ENCODE data around the gene TMEM106B.
A peak's percentile ranks its signal among the peaks of the same experiment; 100 is the strongest.
"Not testable (repeated sequence)": the region's sequence is repeated elsewhere in the genome, so short reads cannot be mapped to it uniquely, and the experiment has no call there.

The TMEM106B gene

DNA sequence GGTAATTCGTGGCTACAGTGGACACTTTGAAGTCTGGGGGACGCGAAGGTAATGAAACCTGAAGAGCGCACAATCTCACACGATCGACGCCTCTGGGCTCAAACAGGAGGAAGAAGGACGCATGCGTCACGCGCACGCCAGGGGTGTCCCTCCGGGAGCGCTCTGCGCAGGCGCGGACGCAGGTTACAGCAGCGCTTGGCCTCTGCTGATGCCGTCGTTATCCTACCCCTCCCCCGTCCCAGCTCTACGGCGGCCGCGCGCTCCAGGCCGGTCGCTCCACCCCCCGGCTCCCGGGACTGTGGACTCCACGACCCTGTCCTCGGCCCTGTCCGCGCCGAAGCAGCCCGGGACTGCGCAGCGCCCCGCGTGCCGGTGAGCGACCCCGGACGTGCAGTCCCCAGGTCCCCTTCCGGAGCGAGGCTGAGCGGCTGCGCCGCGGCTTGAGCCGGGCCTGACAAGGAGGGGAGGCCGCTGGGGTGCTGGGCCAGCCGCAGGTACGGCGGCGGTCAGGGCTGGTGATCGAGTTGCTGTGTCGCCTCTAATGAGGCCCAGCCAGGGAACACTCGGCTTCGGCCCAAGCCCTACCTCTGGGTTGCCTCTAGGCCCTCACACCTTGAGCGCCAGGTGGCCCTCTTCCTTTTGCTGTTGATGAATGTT lies at the start of gene TMEM106B:
Gene TMEM106B (plus strand): TSS at position 241 of the 657 bp plus-strand sequence. CDS start 3,517 bp downstream, outside the sequence.
- peak; percentile 96 for DNase-seq

DNA sequence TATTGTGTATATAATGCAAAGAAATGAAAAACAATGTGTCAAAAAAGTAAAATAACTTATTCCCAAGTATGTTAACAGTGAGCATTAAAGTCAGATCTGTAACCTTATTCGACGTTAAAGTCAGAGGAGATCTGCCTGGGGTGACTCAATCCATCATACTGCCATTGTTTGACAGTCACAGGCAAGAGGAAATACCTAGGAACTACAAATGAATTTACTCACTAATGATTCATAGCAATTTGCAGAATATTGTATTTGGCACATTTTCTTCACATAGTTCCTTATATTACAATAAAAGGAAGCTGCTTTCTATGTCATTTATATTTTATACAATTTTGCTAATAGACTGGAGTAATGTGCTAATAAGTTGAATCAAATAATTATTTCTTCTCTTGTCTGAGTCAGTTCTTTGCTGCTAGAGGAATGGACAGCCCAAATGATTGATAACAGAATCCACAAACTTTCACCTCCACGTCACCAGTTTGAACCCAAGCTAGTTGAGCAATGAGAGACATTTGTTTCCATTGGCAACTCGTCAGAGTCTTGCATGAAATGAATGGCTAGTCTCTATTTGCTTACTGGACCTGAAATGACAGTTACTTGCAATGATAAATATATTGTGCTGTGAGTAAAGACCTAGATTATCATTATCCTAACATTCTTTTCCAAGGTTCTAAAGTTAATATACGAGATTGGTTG lies 48.5 kb upstream of the TMEM106B start:
- DNase-seq = no peak

DNA sequence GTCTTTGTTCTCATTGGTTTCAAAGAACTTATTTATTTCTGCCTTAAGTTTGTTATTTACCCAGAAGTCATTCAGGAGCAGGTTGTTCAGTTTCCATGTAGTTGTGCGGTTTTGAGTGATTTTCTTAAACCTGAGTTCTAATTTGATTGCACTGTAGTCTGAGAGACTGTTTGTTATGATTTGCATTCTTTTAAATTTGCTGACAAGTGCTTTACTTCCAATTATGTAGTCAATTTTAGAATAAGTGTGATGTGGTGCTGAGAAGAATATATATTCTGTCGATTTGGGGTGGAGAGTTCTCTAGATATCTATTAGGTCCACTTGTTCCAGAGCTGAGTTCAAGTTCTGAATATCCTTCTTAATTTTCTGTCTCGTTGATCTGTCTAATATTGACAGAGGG lies 43.0 kb upstream of the TMEM106B start:
- DNase-seq = not testable (repeated sequence)

DNA sequence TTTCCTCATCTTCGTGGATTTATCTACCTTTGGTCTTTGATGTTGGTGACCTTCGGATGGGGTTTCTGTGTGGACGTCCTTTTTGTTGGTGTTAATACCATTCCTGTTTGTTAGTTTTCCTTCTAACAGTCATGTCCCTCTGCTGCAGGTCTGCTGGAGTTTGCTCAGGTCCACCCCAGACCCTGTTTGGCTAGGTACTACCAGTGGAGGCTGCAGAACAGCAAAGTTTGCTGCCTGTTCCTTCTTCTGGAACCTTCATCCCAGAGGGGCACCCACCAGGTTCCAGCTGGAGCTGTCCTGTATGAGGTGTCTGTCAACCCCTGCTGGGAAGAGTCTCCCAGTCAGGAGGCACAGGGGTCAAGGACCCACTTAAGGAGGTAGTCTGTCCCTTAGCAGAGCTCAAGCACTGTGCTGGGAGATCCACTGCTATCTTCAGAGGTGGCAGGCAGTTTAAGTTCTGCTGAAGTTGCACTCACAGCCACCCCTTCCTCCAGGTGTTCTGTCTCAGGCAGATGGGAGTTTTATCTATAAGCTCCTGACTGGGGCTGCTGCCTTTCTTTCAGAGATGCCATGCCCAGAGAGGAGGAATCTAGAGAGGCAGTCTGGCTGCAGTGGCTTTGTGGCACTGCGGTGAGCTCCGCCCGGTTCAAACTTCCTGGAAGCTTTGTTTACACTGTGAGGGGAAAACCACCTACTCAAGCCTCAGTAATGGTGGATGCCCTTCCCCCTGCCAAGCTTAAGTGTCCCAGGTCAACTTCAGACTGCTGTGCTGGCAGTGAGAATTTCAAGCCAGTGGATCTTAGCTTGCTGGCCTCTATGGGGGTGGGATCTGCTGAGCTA lies 40.9 kb upstream of the TMEM106B start:
- not testable (repeated sequence) for DNase-seq

DNA sequence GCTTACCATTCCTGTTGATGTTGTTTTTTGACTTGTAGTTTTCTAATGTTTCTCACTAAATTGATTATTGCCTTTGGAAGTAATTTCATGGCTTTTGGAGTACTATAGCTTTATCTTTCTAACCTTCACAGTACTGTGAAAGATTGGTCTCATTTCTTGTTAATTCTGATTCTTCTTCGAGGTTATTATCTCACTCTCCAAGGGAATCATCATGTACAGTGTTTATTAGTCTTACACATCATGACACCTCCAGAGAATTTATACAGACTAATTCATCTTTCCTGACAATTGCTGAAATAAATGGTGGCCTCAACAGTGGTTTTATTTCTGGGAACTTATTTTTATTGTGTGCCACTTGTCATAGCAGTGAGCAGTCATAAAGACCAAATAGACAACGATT lies 37.4 kb upstream of the TMEM106B start:
- DNase-seq = no peak

DNA sequence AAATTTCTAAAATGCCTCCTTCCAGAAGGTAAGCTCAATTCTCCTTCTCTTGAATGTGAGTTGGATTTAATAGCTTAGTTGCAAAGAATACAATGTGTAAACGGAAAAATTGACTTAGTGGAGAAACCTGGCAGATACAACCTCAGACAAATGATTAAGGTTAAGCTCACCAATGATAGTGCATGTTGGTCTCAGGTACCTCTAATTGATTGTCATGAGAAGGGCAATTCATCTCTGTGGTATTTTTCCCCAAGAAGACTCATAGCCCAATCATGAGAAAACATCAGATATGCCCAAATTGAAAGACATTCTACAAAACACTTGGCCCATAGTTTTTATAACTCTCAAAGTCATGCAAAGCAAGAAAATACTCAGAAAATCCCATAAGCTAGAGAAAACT lies 36.2 kb upstream of the TMEM106B start:
- DNase-seq = no peak

DNA sequence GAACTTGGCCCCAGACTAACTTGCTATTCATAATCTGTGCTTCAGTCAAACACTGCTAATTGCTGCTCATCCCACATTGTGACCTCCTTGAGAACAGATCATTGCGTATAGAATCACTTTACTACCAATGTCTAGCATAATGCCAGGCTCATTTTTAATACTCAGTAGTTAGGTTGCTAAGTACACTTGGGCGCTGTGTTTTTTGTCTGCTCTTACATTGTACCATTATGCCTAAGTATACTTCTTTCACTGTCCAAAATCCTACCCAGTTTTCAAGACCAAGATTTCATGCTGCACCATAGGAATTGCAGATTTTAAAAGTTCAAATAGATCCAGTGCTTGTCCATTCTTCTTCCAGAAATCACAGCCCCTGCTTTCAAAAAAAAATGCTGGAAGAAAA lies 32.8 kb upstream of the TMEM106B start:
- peak; percentile 17 for DNase-seq

DNA sequence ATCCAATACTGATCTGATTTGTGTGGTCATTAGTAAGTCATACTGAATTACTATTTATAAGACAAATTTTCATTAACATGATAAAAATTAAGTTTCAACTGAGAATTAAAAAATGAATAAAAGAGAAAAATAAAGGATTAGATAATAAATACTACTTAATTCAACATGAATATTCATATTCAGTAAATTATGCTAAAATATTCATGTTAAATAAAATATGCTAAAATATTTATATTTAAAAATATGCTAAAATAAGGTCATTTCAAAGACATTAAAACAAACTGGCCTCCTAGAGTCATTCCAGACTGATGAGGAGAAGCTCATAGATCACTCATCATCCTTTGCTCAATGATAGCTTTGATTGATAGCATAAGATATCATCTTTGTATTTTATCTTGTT lies 16.7 kb upstream of the TMEM106B start:
- no peak for DNase-seq

DNA sequence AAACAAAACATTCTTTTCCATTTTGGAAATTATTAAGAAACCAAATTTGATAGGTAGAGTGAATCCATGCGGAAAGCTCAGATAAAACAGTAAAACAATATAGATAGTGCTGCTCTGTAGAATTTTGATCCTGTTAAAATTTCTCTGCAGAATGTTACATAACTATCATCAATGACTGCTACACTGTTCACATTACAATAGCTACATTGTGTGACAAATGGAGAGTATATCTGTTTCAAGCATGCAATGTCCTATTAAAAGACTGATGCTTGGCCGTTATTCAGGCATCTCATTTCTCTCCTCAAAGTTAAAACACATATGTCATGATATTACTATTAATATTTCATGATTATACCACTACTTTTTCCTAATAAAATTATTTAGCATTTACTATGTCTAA lies 14.7 kb upstream of the TMEM106B start:
- no peak for DNase-seq

DNA sequence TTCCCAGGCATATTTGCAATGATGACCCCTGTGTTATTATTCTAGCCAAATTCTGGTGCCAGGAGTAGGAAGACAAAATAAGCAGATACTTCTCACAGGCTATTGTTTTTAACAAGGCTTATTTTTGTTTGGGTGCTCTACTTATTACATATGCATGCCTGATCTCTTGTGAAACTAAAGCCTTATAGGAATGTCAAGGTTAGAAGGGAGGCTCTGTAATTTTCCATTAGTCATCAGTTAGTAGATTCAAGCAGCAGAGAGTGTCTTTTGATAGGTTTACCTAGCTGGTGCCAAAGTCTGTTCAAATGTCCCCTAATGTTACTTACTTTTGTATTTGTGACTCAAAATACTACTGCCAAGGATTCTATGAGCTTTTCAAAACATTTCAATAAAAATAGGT lies 11.7 kb upstream of the TMEM106B start:
- no peak for DNase-seq

DNA sequence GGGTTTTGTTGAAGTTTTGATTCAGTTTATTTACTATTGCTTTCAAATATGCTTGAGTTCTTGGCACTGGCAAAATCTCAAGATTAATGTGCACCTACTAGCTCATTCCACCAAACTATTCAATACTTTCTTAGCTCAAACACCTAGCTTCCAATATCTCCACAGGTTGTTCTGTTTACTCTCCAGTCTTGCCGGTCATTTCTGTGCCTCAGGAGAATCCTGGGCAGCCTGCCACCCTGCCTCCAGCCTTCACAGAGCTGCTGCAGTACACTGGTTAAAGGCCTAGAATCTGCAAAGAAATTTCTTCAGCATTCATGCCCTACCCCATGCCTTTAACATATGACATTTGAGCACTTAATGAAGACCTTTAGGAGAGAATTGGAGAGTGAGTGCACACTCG lies 4.0 kb upstream of the TMEM106B start:
- no peak for DNase-seq

DNA sequence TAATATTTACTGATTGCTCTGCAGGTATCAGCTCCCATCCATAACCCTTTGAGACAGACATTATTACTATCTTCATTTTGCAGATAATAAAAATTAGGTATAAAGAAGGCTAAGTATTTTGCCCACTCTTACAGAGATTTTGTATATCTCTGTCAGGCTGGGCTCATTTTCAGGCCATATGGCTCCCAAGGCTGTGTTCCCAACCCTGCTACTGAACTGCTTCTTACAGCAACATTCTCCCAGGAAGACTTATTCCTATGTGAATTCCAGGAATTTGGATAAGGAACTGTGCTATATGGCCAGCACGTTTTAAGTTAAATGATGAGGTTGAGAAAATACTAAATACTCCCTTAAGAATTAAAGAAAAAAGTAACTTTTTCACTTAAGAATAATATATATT lies 1.9 kb upstream of the TMEM106B start:
- no peak for DNase-seq

DNA sequence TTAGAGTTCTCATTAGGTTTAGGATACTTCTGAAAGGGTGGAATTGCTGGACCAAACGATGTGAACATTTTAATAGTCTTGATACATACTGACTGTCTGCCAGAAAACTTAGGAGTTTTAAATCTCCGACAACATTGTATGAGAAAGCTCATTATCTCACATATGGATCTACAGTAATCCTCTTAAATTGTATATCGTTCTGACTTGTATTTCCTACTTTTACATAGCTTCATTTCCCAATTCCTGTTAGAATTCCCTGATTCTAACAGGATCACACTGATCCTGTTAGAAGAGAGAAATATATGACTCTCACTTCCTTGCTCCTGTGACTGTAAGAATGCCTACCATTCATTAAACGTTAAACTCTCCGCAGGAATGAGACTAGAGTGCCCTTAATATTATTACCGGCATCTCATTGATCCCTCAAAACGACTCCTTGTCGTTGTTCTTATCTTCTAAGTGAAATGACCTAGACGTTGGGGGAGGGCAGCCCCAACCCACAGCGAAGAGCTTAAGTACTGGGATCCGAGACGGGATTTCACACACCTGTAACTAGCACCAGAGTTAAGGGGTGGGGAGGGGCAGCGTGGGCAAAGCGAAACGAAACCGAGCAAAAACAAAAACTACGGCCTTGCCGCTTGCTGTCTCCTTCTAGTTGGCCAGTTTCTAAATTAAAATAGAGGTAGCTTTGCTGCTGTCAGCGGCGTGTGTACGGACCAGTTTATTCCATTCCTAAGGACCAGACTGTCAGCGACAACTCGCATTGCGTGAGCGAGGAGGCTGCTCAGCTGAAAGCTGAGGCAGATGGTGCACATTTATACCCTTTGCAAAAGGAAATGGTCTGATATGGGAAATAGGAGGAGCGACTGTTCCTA lies 678 bp upstream of the TMEM106B start:
- DNase-seq = peak; percentile 22

DNA sequence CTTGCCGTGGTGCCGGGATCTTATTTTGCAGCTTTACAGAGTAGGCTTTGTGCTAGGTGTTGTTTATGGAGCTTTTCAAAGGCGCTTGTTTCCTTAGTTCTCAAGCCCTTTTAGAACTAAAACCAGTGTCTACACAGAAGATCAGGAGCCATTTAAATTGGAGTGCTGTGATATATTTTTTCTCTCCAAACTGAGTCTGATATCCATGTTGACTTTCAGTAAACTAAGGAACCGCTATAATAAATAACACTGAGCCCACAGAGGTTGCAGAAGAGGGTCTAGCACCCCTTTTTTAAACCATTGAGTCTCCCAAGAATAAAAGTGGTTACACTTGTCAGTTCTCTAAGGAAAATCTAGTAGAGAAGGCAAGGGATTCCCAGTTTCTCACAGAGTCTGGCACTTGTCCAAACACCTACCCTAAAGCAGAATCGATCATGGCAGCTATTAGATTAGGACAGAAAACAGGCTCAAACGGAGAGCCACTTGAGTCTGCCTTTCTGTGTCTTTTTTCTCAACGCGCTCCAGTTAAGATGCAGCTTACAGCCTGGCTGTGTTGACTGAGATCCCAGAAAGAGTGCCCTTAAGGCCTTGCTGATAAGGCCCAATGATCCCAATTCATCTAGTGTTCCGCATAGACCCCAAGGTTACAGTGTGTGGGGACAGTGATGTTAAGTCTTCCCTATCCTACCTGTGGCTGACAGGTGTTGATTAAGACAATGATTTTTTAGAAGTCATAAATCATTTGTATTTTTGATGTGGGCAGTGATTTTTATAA lies 804 bp downstream of the TMEM106B start:
- peak; percentile 4 for DNase-seq

DNA sequence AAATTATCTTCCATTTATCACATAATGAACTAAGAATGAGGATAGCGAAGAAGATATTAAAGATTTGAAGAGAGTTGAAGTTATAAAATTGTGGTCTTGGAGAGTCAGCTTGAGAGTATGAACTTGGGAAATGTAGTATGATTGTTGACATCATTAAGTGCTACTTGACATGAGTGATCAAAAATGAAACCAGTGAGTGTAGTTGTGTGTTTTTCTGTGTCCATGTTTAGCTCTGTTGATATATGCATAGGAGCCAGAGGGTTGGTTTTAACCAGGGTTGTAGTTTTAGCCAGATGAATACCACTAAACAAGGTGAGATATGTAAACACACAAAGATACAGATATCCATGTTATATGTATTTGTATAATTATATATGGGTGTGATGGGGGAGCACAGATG lies 6.2 kb downstream of the TMEM106B start:
- DNase-seq = no peak

DNA sequence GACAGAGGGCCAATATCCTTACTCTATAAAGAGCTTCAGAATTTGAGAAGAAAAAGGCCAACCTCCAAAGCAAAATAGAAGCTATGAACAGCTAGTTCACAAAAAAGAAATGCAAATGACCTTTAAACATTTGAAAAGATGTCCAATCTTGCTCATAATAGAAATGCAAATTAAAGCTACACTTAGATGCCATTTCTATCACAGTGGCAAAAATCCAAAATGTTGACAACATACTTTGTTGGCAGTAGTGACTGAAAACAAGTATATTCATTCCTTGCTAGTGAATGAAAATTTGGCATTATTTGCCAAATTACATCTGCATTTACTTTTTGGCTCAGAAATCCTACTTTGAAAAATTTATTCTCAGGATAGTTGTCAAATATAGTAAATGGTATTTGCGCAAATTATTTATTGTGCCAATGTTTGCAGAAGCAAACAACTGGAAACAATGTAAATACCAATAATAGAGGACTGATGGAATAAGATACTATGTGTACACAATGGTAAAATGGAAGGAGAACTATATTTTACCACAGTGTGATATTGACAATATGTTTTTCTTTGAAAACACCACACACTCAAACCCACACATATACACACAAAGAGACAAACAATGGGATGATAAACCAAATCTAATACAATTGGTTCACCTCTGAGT lies 9.4 kb downstream of the TMEM106B start:
- peak; percentile 45 for DNase-seq

DNA sequence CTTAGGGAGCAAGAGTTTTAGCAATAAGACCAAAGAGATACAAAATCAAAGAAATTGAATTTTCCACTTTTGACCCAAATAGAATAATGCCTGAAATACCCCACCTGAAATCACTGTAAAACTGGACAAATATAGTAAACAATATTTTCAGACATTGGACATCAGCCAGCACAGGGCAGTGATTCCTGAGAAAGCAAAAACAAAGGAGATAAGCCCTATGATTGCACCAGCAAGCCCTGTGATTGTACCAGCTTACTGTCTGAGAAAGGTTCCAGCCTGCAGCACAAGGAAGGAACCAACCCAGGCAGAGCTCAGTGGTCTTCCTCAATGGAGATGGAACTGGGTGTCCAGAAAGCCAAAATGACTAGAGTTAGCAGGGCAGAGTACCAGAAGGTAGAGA lies 10.3 kb downstream of the TMEM106B start:
- peak; percentile 10 for DNase-seq

DNA sequence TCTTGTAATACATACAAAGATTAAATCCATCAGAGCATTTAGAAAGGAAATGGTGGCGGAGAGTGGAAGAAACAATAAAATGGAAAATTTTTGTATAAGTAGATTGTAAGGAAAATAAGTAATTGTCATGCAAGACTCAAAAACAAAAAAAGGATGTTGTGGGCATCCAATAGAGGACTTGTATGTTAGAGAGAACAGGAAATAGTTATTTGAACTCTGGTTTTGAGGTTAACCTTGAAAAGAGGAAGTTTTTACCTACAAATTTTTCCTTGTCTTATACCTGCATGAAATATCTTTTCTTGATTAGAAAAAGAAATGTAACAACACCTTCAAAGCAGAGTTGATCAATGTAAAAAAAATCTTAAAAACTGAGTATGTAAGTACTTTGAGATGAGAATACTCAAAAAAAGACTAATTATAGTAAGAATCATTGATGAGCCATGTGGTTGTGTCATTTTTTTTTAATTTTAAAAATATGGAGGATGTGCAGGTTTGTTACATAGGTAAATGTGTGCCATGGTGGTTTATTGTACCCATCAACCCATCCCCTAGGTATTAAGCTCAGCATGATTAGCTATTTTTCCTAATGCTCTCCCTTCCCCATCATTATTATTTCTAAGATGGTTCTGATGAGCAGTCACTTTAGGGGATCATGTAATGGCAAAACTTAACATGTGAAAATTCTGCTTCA lies 11.9 kb downstream of the TMEM106B start:
- no peak for DNase-seq

DNA sequence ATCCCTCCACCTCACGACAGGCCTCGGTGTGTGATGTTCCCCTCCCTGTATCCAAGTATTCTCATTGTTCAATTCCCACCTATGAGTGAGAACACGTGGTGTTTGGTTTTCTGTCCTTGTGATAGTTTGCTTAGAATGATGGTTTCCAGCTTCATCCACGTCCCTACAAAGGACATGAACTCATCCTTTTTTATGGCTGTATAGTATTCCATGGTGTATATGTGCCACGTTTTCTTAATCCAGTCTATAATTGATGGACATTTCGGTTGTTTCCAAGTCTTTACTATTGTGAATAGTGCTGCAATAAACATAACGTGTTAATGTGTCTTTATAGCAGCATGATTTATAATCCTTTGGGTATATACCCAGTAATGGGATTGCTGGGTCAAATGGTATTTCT lies 13.9 kb downstream of the TMEM106B start:
- not testable (repeated sequence) for DNase-seq

DNA sequence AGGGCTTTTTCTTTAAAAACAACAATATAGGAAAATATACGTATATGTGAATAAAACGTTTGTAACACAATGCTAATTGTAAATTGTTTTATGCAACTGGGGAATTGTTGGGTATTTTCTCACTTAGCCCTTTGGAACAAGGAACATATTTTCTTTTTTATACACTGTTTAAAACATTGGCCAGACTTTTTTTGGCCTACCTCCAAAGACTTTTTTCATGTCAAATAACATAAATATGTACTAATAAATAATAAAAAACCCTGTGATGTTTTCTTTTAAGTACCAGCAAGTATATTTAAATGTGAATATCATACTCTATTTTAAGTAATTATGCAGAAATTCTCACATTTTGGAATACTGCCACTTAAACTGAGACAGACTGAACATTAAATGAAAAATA lies 15.7 kb downstream of the TMEM106B start:
- no peak for DNase-seq

DNA sequence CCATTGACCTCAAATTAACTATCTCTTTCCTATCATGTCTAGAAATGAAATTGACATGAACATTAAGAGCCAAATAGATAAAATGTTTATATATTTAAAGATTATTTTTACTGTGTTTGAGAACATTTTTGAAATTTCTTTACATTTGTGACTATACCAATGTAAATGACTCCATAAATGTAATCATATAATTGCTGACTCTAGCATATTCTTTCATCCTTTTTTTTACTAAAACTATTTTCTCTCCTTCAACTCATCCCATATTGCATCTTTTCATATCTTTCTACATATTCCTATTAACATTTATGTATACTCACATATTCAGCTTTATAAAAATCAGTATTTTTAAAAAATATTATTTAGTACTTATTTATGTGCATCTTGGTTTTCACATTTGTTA lies 16.9 kb downstream of the TMEM106B start:
- no peak for DNase-seq
